IMR-90 (cell line): Measurements from ENCODE around the gene CDO1. TPM values are rescaled to one million over a fixed set of nuclear protein-coding genes. Genes with fewer than 3 reads are reported as not detected.

Experiments used
- ATAC-seq: fragments of 200-7000 bp; cut with Tn5 transposase; 2 replicates; pipeline ENCODE4 v1.9.1; 2020; ENCODE audit warnings: low read depth, mild to moderate bottlenecking, moderate library complexity
- BruUV-seq: library from RNA; stranded (reverse); fragments of 400-500 nt; replicated peaks from 2 replicates; lab custom pipeline; 2021; lab: Mats Ljungman, UMichigan
- CTCF ChIA-PET: fragments of 300-600 bp; formaldehyde crosslinking; extraction: SDS; loops from one replicate; lab custom pipeline; 2021; ENCODE audit warnings: antibody characterized with exemption; lab: Yijun Ruan, JAX
- POLR2A ChIA-PET: fragments of 300-600 bp; sonication (Branson Sonifier 250); formaldehyde crosslinking; loops from one replicate; lab custom pipeline; 2022; ENCODE audit warnings: antibody characterized with exemption; ENCODE audit not compliant: unreplicated experiment; lab: Charles Lee
- DNase-seq: peaks from one replicate; pipeline ENCODE4 v3.0.0; 2013
- H2AFZ ChIP-seq: replicated peaks from 2 replicates; pipeline ENCODE3; 2013; ENCODE audit warnings: low read length, mild to moderate bottlenecking; ENCODE audit not compliant: poor library complexity
- H2AK5ac ChIP-seq: 2 replicates; pipeline ENCODE4 v1.6.1; 2013; ENCODE audit warnings: low read depth, low read length, inconsistent platforms
- H2AK9ac ChIP-seq: replicated peaks from 2 replicates; pipeline ENCODE3; 2013; ENCODE audit warnings: mild to moderate bottlenecking, low read depth, low read length, moderate library complexity; ENCODE audit not compliant: poor library complexity
- H2BK120ac ChIP-seq: 2 replicates; pipeline ENCODE4 v1.6.1; 2013; ENCODE audit warnings: low read depth, low read length, inconsistent platforms
- H2BK15ac ChIP-seq: 3 replicates; pipeline ENCODE4 v1.6.1; 2013; ENCODE audit warnings: low read depth, low read length, inconsistent platforms
- H2BK20ac ChIP-seq: 2 replicates; pipeline ENCODE4 v1.6.1; 2013; ENCODE audit warnings: low read depth, mild to moderate bottlenecking, inconsistent platforms, low read length, moderate library complexity
- H2BK5ac ChIP-seq: 2 replicates; pipeline ENCODE4 v1.6.1; 2013; ENCODE audit warnings: mild to moderate bottlenecking, low read depth, low read length, inconsistent platforms; ENCODE audit not compliant: poor library complexity, severe bottlenecking
- H3K14ac ChIP-seq: replicated peaks from 2 replicates; pipeline ENCODE4 v1.6.1; 2013; ENCODE audit warnings: low read depth, low read length, inconsistent platforms
- H3K18ac ChIP-seq: 2 replicates; pipeline ENCODE4 v1.6.1; 2013; ENCODE audit warnings: low read depth, low read length, control low read depth
- H3K23ac ChIP-seq: 2 replicates; pipeline ENCODE4 v1.6.1; 2013; ENCODE audit warnings: low read depth, low read length, inconsistent platforms
- H3K27ac ChIP-seq: 2 replicates; pipeline ENCODE4 v1.5.1; 2013; ENCODE audit warnings: mild to moderate bottlenecking, control low read depth, low read length; ENCODE audit not compliant: insufficient read depth
- H3K27me3 ChIP-seq: 2 replicates; pipeline ENCODE4 v1.6.1; 2013; ENCODE audit warnings: low read length; ENCODE audit not compliant: control insufficient read depth, insufficient read depth
- H3K36me3 ChIP-seq: 2 replicates; pipeline ENCODE4 v1.6.1; 2013; ENCODE audit warnings: low read length, mixed read lengths; ENCODE audit not compliant: control insufficient read depth, insufficient read depth
- H3K4ac ChIP-seq: 2 replicates; pipeline ENCODE4 v1.6.1; 2013; ENCODE audit warnings: low read depth, low read length, inconsistent platforms
- H3K4me1 ChIP-seq: 2 replicates; pipeline ENCODE4 v1.6.1; 2013; ENCODE audit warnings: low read length, mixed read lengths; ENCODE audit not compliant: control insufficient read depth, insufficient read depth
- H3K4me2 ChIP-seq: 2 replicates; pipeline ENCODE4 v1.6.1; 2013; ENCODE audit warnings: low read depth, mild to moderate bottlenecking, control low read depth, low read length, moderate library complexity
- H3K4me3 ChIP-seq: 2 replicates; pipeline ENCODE4 v1.5.1; 2013; ENCODE audit warnings: low read depth, mild to moderate bottlenecking, control low read depth, low read length, moderate library complexity; ENCODE audit not compliant: insufficient read depth
- H3K56ac ChIP-seq: 2 replicates; pipeline ENCODE4 v1.6.1; 2013; ENCODE audit warnings: low read length, inconsistent platforms; ENCODE audit not compliant: insufficient read depth; ENCODE audit errors: extremely low read depth
- H3K79me1 ChIP-seq, 2 experiments: 2 replicates each; pipeline ENCODE4 v1.6.1; 2013; ENCODE audit warnings: low read length in 2 of 2, inconsistent platforms in 1 of 2, low read depth in 1 of 2
- H3K9ac ChIP-seq: 2 replicates; pipeline ENCODE4 v1.6.1; 2013; ENCODE audit warnings: low read depth, low read length, control low read depth
- H3K9me1 ChIP-seq: 2 replicates; pipeline ENCODE4 v1.6.1; 2013; ENCODE audit warnings: low read length, inconsistent platforms; ENCODE audit not compliant: insufficient read depth
- H3K9me3 ChIP-seq: 2 replicates; pipeline ENCODE4 v1.6.1; 2013; ENCODE audit warnings: low read length; ENCODE audit not compliant: control insufficient read depth, insufficient read depth
- H4K20me1 ChIP-seq: 2 replicates; pipeline ENCODE4 v1.6.1; 2013; ENCODE audit warnings: low read length, inconsistent platforms; ENCODE audit not compliant: insufficient read depth
- H4K5ac ChIP-seq: 2 replicates; pipeline ENCODE4 v1.6.1; 2013; ENCODE audit warnings: mild to moderate bottlenecking, low read depth, low read length, control low read depth
- H4K8ac ChIP-seq, 2 experiments: 2 replicates each; pipeline ENCODE4 v1.6.1; 2013; ENCODE audit warnings: low read depth in 2 of 2, low read length in 2 of 2, control low read depth in 1 of 2, inconsistent platforms in 1 of 2
- H4K91ac ChIP-seq: 2 replicates; pipeline ENCODE4 v1.6.1; 2013; ENCODE audit warnings: low read depth, low read length, inconsistent platforms; ENCODE audit not compliant: insufficient read depth
- BHLHE40 ChIP-seq: fragments of 150-350 bp; IDR thresholded peaks from 2 replicates; pipeline ENCODE4 v1.6.1; 2016; ENCODE audit warnings: mild to moderate bottlenecking, low read depth, low read length
- CEBPB ChIP-seq: IDR thresholded peaks from 2 replicates; pipeline ENCODE4 v1.6.1; 2012; ENCODE audit warnings: low read depth, low read length, improper control_type of control experiment
- CHD1 ChIP-seq: IDR thresholded peaks from 2 replicates; pipeline ENCODE4 v1.6.1; 2012; ENCODE audit warnings: low read depth, low read length, improper control_type of control experiment
- FOS ChIP-seq: fragments of 150-350 bp; IDR thresholded peaks from 2 replicates; pipeline ENCODE4 v1.6.1; 2016; ENCODE audit warnings: low read depth, low read length
- MAZ ChIP-seq: IDR thresholded peaks from 2 replicates; pipeline ENCODE4 v1.6.1; 2012; ENCODE audit warnings: low read depth, mild to moderate bottlenecking, low read length, improper control_type of control experiment, moderate library complexity, borderline replicate concordance
- MXI1 ChIP-seq: IDR thresholded peaks from 2 replicates; pipeline ENCODE4 v1.6.1; 2012; ENCODE audit warnings: low read depth, mild to moderate bottlenecking, low read length, moderate library complexity, borderline replicate concordance
- NFE2L2 ChIP-seq: fragments of 150-350 bp; IDR thresholded peaks from 2 replicates; pipeline ENCODE4 v1.6.1; 2016; ENCODE audit warnings: low read depth, mild to moderate bottlenecking, low read length
- POLR2A ChIP-seq: IDR thresholded peaks from 2 replicates; pipeline ENCODE4 v1.6.1; 2012; ENCODE audit warnings: mild to moderate bottlenecking, low read depth, low read length
- RAD21 ChIP-seq: IDR thresholded peaks from 2 replicates; pipeline ENCODE4 v1.6.1; 2012; ENCODE audit warnings: low read length, improper control_type of control experiment
- RCOR1 ChIP-seq: IDR thresholded peaks from 2 replicates; pipeline ENCODE4 v1.6.1; 2012; ENCODE audit warnings: mild to moderate bottlenecking, low read length, improper control_type of control experiment; ENCODE audit not compliant: insufficient replicate concordance
- SMC3 ChIP-seq: fragments of 150-350 bp; IDR thresholded peaks from 2 replicates; pipeline ENCODE4 v1.6.1; 2016; ENCODE audit warnings: low read depth, mild to moderate bottlenecking, antibody characterized with exemption, low read length, moderate library complexity
- dilution Hi-C: fragments of 300-500 bp; cut with HindIII; formaldehyde crosslinking; loops from one replicate; pipeline ENCODE4 v1.14.3; 2018; ENCODE audit warnings: low sequenced_read_pairs; ENCODE audit not compliant: unreplicated experiment
- in situ Hi-C: fragments of 300-500 bp; cut with MboI; formaldehyde crosslinking; loops from 3 replicates; pipeline ENCODE4 v1.14.3; 2019; ENCODE audit warnings: low sequenced_read_pairs, inconsistent platforms, mixed read lengths
- intact Hi-C: fragments of 100-400 bp; cut with micrococcal nuclease; formaldehyde crosslinking; loops from 2 replicates; pipeline ENCODE4 v1.10.0; 2022
- polyA plus RNA-seq, 3 experiments: library from polyadenylated mRNA; depleted of rRNA; stranded (reverse); fragments of >200 nt; gene quantifications; 2 replicates each; pipeline ENCODE4 v1.2.3, GENCODE V29; 2012; ENCODE audit warnings: low replicate concordance in 1 of 3
- total RNA-seq: library from RNA; depleted of rRNA; stranded (reverse); fragments of >200 nt; gene quantifications from 2 replicates; pipeline ENCODE4 v1.2.3, GENCODE V29; 2012
- TF ChIP-seq, protein P1 (sequence below): conservative IDR thresholded peaks from 2 replicates; pipeline ENCODE4 v1.5.1; 2012; ENCODE audit warnings: mild to moderate bottlenecking, low read depth, low read length, improper control_type of control experiment
- TF ChIP-seq, protein P2 (sequence below): fragments of 150-350 bp; IDR thresholded peaks from 2 replicates; pipeline ENCODE4 v1.6.1; 2017; ENCODE audit warnings: mild to moderate bottlenecking, antibody characterized with exemption, low read length, low read depth
- TF ChIP-seq, protein P3 (sequence below): fragments of 150-350 bp; IDR thresholded peaks from 2 replicates; pipeline ENCODE4 v1.6.1; 2016; ENCODE audit warnings: low read depth, mild to moderate bottlenecking, low read length, moderate library complexity, borderline replicate concordance

The CDO1 gene
- total and polyA plus RNA-seq, 2 of the 4 experiments (the other 2 are of a cell fraction) = 4.8 to 8.6 TPM

DNA sequence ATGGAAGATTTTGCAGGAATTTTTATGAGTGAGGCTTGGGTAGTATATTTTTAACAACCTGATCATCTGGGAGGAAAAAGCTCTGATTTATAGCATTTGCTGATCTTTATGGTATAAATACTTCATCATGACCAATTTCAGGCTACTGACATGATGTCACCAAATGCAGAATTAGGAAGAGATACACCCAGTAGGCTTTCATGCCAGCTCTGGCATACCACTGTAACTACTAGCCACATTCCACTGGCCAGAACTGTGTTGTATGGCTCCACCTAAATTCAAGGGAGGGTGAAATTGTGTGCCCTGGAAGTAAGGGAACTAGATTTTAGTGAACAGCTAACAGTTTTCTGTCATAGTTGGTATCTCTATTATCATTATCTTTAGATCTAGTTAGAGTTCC lies 42.9 kb upstream of the CDO1 start:
- Histone ChIP-seq H3K36me3 (no peaks in the 10 kb centered on the region), H4K8ac (no peak overlapping the region), H4K20me1 (peaks cover 42% of the 10 kb centered on the region), H3K27me3 (no peaks in the 10 kb centered on the region), H2AK9ac (no peak overlapping the region), H3K4me2 (no peak overlapping the region), H2BK20ac (no peak overlapping the region), H3K18ac (no peak overlapping the region), H3K9me1 (no peaks in the 10 kb centered on the region; the same call in 1 of the 2 replicates), H3K56ac (no peak overlapping the region), H2BK5ac (no peak overlapping the region), H3K4ac (no peak overlapping the region), H2BK120ac (no peak overlapping the region), H3K27ac (no peak overlapping the region), H2BK15ac (no peak overlapping the region), H3K4me3 (no peak overlapping the region), H2AFZ (no peak overlapping the region), H3K23ac (no peak overlapping the region), H4K5ac (no peak overlapping the region), H3K14ac (no peak overlapping the region), H2AK5ac (no peak overlapping the region), H3K4me1 (peaks cover 9% of the 10 kb centered on the region), H3K79me1 (peaks cover 29 to 58% of the 10 kb centered on the region in 2 experiments), H4K91ac (no peak overlapping the region), H3K9me3 (no peaks in the 10 kb centered on the region), H3K9ac (no peak overlapping the region)
- DNase-seq (no peak), ATAC-seq (peak; percentile 24; the same call in 1 of the 2 replicates)
- BruUV-seq = no TSS peak
- POLR2A ChIA-PET = no interaction called here
- dilution Hi-C loops = no loop called here
- TF ChIP-seq, protein P1, sequence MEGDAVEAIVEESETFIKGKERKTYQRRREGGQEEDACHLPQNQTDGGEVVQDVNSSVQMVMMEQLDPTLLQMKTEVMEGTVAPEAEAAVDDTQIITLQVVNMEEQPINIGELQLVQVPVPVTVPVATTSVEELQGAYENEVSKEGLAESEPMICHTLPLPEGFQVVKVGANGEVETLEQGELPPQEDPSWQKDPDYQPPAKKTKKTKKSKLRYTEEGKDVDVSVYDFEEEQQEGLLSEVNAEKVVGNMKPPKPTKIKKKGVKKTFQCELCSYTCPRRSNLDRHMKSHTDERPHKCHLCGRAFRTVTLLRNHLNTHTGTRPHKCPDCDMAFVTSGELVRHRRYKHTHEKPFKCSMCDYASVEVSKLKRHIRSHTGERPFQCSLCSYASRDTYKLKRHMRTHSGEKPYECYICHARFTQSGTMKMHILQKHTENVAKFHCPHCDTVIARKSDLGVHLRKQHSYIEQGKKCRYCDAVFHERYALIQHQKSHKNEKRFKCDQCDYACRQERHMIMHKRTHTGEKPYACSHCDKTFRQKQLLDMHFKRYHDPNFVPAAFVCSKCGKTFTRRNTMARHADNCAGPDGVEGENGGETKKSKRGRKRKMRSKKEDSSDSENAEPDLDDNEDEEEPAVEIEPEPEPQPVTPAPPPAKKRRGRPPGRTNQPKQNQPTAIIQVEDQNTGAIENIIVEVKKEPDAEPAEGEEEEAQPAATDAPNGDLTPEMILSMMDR = no peak
- TF ChIP-seq CEBPB (no peak), SMC3 (no peak), BHLHE40 (no peak), FOS (no peak), MXI1 (no peak), POLR2A (no peak), NFE2L2 (no peak), RCOR1 (no peak), MAZ (no peak), RAD21 (no peak), CHD1 (no peak)
- TF ChIP-seq, protein P2, sequence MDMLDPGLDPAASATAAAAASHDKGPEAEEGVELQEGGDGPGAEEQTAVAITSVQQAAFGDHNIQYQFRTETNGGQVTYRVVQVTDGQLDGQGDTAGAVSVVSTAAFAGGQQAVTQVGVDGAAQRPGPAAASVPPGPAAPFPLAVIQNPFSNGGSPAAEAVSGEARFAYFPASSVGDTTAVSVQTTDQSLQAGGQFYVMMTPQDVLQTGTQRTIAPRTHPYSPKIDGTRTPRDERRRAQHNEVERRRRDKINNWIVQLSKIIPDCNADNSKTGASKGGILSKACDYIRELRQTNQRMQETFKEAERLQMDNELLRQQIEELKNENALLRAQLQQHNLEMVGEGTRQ = no peak
- TF ChIP-seq, protein P3, sequence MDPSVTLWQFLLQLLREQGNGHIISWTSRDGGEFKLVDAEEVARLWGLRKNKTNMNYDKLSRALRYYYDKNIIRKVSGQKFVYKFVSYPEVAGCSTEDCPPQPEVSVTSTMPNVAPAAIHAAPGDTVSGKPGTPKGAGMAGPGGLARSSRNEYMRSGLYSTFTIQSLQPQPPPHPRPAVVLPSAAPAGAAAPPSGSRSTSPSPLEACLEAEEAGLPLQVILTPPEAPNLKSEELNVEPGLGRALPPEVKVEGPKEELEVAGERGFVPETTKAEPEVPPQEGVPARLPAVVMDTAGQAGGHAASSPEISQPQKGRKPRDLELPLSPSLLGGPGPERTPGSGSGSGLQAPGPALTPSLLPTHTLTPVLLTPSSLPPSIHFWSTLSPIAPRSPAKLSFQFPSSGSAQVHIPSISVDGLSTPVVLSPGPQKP = no peak
- CTCF ChIA-PET = no interaction called here
- in situ Hi-C loops = no loop called here
- intact Hi-C loops = no loop called here
